ENCODE results near the gene KCNJ4.
A peak's percentile ranks its signal among the peaks of the same experiment; 100 is the strongest.

KCNJ4 gene

DNA sequence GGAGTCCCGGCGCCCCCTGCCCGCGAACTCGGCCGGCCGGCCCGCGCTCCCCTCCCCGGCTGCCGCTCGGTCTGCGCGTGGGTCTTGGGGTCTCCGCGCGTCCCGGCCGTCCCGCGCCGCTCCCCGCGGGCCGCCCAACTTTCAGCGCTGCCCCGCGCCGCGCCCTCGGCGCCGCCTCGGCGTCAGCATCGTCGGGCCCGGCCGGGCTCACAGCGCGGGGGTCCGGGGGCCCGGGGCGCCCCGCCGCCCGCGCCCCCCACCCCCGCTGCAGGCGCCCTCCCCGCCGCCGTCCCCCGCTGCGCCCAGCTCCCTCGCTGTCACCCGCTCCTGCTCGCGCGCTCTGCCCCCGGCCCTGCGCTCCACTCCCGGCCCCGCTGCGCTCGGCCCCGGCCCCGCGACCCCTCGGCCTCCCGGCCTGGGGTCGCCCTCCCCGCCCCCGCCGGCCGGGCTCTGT, at the start of gene KCNJ4:
Gene KCNJ4 (minus strand): TSS at position 124 of the 454 bp plus-strand sequence. CDS start 27,067 bp downstream, outside the sequence.
- DNase-seq (ENCODE audit: low read depth) = no peak

DNA sequence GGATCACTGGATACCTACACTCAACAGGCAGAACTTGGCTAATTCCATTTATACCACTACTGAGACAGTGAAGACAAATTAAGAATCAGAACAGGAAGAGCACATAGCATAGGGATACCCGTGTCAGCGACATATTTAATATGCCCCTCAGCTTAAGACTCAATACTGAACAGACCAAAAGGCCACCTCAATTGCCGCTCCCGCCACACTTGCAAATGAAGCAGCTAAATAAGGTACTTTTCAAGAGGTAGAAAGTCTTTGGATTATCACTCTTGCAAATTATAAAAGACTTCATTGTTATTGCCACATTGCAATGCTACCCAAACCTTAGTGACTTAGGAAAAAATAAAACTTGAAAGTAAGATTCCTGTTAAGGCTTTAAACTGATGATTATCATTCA, 48.0 kb upstream of the KCNJ4 start:
- no peak for DNase-seq (ENCODE audit: low read depth)

DNA sequence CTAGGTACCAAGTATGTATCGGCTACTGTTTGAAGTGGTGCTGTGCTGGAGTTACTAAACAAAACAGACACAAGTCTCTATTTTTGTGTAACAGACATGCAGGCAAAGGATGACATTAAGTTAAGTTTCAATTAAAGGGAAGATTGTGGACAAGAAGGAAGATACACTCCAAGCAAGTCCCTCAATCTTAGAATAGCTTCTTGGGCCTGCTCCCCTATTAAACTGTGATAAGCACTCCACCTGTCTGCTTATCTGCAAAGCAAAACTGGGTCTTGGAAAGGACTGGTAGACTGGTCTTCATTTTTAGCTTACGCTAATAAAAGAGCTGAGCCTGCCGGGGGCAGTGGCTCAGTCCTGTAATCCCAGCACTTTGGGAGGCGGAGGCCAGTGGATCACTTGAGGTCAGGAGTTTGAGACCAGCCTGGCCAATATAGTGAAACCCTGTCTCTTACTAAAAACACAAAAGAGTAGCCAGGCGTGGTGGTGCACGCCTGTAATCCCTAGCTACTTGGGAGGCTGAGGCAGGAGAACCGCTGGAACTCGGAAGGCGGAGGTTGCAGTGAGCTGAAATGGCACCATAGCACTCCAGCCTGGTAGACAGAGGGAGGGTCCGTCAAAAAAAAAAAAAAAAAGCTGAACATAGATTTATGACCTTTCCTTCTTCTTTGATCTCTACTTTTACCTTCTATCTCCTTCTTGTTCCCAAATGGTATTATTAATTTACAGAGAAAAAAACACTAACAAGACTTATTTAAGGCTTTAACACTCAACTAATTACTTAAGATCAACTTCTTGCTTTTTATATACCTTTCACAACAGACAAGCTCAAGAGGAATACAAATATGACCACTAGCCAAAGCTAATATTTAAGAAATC, 47.0 kb upstream of the KCNJ4 start:
- DNase-seq (ENCODE audit: low read depth) = no peak

DNA sequence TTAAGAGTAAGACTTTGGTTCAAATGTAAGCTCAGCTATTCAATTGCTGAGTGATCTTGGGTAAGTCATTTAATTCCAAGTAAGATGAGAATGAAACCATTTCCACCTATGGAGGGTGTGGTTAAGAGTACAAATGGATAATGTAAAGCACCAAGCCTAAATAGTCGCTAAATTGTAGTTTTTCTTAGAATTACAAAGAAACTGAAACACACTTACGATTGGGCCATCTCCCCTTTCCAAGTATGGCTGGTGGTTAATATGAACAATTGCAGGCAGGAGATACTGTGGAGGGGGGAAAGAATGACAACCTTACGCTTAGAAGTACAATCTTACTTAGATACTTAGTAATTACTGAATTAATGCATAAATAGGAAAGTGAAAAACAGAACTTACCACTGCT, 42.9 kb upstream of the KCNJ4 start:
- no peak for DNase-seq (ENCODE audit: low read depth)

DNA sequence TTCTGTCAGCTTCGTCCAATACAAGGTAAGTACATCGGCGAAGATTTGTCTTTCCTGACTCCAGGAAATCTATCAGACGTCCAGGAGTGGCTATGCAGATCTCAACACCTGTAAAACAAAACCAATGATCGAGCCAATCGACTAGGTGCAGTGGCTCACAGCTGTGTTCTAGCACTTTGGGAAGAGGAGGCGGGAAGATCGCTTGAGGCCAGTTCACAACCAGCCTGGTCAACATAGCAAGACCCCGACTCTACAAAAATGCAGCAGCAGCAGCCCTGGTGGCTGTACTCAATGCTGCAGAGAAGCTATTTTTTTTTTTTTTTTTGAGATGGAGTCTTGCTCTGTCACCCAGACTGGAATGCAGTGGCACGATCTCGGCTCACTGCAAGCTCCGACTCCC, 39.9 kb upstream of the KCNJ4 start:
- no peak for DNase-seq (ENCODE audit: low read depth)

DNA sequence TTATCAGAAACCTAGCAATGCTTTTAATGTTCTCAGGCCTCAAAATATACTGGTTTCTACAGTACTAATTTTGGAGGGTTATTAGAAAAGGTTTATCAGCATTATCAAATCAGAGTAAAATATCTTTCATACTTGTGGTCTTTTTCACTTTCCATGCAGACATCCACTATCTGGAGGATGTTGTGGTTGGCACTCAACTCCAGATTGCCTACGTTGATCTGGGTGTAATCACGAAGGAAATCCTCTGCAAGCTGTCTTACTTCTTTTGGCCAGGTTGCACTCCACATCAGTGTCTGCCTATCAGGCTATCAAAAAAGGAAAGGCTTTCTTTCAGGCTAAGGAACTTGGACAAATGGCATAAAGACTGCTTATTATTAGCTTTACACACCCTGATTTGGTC, 39.5 kb upstream of the KCNJ4 start:
- peak; percentile 85 for DNase-seq (ENCODE audit: low read depth)

DNA sequence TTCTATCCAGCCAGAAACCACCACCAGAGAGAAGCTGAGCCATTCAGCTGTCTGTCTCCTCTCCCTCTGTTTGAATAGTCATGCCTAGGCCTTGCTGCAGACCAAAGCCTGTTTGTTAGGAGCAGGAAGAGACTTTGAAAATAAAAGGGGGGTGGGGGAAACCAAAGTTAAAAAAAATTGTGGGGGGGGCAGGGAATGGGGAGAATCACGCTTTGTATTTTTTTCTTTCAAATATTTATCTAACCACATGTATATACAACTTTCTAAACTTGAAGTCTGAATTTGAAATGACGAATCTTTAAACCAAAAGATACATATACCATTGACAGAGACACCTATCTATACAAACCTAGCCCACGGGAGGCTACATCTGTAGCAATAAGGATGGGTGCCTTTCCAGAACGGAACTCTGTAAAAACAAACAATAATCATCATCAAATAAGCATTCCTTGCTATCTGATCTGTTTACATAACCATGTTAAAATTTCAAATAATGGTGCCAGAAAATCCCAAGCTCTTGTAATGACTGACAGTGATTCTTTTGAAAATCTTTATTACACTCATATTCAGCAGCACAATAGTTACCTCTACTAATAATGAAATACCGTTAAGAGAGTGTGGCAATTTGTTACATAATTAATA, 36.8 kb upstream of the KCNJ4 start:
- peak; percentile 35 for DNase-seq (ENCODE audit: low read depth)

DNA sequence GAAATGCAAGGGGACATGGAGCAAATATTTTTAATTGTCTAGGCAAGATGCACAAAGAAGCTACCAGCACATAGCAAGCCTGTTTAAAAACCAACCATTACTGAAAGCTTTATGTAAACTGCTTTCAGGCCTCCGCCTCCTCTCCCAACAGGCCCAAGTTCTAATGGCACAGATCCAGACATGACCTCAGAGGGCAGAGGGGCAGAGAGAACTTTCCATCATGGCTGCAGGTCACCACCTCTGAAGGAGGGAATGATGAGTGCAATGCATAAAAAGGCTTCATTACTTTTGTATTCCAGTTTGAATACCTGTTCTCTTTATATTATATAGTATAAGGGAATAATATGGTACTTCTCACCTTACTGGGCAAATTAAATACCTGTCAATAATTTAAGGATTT, 35.9 kb upstream of the KCNJ4 start:
- DNase-seq (ENCODE audit: low read depth) = peak; percentile 87

DNA sequence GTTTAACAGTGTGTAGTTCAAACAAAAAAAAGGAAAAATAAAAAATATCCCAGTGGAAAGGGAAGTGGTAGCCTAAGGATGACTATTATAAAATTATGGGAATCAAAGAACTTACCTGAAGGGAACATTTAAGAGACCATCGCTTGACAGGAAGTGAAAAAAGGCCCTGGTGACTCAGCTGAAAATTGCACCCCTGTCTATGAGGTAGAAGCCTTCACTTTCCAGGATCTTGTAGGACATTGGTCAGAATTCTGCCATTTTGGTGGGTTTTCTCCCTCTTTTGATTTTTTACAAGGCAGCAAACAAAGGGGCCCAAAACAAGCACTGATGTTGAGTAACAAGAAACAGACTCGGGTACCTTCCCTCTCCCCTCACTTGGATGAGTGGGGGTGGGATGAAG, 35.5 kb upstream of the KCNJ4 start:
- DNase-seq (ENCODE audit: low read depth) = no peak

DNA sequence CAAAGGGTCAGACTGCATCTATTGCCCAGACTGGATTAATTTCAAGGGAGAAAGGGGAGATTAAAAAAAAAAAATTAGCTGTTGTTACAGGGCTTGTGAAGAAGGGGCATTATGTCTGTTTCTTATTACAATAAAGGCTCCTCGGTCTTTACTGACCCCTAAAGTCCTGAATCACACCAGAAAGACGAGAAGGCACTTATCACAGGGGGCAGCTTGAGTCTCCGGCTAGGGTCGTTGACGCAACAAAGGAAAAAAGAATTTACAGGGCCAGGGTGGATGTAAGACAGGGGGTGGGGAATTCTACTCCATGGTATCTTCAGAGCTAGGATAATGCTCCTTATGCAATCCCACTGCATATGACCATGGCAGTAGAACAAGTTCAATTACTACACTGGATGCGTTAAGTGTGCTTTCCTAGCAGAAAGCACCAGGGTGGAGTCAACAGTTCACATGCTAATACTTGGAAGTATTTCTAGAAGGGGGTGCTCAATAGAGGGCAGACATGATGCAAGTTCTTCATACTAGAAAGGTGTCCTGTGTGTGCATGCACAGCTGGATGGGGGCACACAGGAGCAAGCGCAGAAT, 34.7 kb upstream of the KCNJ4 start:
- no peak for DNase-seq (ENCODE audit: low read depth)

DNA sequence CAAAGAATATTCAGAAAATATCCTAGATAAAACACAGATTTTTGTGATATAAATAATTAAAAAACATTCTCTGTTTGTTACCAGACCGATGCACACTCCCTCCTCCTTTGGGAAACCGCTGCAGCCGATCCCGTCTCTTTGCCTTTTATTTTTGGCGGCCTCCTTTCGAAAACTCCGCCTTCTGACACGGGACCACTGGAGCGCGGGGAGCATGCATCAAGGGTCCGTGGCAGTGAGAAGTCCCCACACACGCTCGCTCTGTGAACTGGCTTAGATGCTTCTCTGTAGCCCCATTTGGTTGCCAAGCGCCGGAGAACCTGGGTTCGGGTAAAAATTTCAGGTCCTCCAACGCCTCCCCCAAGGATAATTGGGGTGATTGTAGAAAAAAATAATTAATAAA, 34.1 kb upstream of the KCNJ4 start:
- DNase-seq (ENCODE audit: low read depth) = no peak

DNA sequence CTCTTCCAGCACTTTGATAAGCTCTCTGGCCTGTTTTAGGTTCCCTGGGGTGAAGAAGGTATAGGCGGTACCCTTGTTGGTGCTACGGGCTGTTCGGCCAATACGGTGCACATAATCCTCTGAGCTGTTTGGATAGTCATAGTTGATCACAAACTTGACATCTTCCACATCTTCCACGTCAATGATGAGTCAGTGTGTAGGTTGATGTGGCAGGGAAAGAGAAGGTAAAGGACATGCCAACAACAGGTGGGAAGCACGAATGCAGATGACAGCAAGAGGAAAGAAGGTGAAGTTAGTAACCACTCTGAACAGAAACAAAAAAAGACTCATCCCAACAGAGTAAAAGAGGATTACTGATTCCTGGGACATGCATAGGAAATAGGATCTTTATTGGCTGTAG, 32.9 kb upstream of the KCNJ4 start:
- DNase-seq (ENCODE audit: low read depth) = no peak

DNA sequence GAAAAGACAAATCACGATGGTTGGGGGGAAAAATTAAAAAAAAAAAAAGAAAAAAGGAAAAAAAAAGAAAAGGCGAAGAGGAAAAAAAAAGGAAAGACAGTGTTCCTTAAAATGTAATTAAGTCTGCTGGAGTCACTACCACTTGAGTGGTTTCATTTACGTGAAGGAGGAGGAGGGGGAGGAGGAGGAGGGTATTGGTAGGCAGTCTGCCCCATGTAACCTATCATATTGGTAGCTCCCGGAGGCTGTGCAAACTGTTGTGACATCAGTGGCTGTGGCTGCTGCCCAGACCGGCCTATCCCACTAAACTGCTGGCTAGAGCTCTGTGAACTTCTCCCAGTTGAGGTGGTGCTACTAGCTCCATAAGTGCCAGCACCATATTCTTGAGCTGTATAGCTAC, 30.8 kb upstream of the KCNJ4 start:
- no peak for DNase-seq (ENCODE audit: low read depth)

DNA sequence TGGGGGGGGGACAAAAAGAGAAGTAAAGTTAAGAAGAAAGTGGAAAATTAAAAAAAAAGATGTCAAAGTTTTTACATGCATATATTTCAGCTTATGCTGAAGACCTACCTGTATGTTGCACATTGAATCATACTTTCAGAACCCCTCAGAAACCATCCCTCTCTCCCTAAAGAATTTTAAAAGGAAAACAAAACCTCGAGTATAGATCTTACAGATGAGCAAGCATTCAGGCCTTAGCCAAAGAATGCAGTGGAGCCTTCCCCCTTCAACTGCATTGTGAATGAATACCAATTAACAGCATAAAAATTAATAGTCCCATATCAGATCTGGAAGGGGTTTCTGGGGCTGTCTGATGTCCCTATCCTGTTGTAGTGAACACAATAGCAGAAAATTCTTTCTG, 29.2 kb upstream of the KCNJ4 start:
- DNase-seq (ENCODE audit: low read depth) = no peak

DNA sequence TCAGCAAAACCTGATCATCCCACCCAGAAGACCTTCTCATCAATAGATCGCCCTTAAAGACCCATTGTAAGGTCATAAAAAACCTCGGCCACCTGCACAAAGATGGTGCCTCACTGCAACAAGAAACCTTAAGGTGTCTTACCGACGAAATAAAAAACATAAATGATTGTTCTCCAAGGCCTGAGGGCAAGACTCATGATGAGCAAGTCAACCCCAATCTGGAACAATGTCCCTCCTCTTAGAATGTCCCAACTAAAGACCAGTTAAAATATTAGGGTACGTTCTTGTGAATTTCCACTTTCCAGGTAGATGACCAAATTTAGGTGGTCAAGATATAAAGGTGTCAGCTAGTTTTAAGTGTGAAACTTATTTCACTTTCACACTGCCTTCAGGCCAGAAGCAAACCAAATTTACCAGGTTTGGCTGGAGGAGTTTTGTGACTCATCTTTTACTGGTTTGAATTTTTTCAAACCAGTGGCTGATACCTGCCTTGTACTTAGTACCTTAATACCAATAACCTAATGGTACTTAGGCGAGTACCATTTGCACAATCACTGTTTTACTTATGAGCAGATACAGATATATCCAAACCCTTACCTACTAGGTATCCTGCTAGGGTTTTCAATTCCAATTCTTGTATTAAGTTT, 27.8 kb upstream of the KCNJ4 start:
- no peak for DNase-seq (ENCODE audit: low read depth)

DNA sequence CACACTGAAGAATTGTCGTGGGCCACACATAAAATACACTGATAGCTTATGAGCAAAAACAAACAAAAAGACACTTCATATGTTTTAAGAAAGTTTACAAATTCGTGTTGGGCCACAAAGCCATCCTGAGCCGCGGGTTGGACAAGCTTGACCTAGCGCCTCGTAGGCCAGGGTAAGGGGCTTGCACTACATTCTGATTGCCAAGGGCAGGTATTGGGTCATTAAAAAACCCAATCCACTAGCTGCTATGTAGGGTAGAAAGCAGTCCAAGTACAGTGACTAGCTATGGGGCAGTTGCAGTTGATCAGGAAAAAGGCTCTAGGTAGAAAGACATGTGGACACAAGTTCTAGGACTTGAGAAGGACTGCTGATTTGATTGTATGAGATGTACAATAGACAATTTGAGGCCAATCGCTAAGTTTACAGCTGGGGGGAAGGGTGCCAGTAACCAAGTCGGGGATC, 26.9 kb upstream of the KCNJ4 start:
- no peak for DNase-seq (ENCODE audit: low read depth)

DNA sequence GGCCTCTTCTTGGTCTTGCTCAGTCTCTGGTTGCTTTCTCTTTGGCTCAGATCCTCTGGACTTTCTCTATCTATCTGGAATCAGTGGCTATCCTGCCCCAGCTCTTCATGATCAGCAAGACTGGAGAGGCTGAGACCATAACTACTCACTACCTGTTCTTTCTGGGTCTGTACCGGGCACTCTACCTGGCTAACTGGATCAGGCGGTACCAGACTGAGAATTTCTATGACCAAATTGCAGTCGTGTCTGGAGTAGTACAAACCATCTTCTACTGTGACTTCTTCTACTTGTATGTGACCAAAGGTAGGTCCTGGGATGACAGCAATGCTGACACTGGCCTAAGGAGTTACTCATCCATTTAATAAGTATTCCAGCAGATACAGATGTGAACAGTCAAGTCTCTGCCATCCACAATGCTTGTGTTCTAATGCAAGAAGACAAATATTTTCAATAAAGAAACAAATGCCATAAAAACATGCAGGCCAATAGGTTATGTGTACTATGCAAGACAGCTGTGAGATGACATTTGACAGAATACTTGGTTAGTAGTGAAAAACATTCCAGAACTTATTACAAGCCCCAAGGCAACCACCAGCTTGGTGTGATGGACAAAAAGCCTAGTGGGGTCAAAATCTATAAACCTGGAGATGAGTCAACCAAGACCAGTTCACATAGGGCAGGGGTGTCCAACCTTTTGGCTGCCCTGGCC, 26.3 kb upstream of the KCNJ4 start:
- no peak for DNase-seq (ENCODE audit: low read depth)

DNA sequence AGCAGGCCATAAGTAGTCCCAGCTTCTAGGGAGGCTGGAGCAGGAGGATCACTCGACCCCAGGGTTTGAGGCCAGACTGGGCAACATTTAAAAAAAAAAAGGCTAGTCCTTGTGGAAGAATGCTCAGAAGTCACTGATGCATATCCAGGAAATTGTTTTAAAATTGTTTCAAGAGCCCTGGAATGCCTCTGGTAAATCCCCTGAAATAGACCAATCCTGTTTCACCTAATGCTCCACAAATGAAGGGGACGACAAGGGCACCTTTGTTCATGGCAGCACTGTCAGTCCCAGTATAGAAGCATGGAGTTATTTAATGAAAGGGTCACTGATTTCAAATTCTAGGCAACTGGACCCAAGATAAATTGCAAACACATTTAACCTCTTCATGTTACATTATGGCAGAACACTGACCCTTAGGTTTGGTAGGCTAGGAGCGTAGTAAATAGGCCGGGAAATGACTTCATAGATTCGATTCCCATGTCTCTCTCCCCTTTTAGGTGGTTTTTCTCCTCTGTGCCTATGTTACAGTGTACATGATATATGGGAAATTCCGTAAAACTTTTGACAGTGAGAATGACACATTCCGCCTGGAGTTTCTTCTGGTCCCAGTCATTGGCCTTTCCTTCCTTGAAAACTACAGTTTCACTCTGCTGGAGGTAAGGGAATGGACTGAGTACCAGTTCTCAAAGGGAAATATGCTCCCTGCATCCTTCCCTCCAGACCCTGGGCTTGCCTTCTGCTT, 24.3 kb upstream of the KCNJ4 start:
- no peak for DNase-seq (ENCODE audit: low read depth)

DNA sequence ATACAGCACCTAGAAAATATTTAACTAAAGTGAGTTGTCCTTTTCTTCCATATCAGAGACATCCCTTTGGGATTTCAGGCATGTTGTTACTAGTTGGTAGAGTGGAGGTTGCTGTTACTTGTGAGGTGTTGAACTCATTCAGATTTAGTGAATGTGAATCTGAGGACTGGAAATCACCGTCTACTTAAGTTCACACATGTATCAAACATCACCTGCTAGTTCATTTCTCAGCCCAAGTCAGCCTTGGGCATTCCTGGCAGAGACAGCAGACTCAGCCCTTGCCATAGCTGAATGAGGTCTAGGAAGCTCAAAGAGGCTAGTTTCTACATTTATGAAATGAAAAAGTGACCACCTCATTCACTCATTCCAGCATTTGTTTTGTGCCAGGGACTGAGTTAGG, 22.6 kb upstream of the KCNJ4 start:
- DNase-seq (ENCODE audit: low read depth) = no peak

DNA sequence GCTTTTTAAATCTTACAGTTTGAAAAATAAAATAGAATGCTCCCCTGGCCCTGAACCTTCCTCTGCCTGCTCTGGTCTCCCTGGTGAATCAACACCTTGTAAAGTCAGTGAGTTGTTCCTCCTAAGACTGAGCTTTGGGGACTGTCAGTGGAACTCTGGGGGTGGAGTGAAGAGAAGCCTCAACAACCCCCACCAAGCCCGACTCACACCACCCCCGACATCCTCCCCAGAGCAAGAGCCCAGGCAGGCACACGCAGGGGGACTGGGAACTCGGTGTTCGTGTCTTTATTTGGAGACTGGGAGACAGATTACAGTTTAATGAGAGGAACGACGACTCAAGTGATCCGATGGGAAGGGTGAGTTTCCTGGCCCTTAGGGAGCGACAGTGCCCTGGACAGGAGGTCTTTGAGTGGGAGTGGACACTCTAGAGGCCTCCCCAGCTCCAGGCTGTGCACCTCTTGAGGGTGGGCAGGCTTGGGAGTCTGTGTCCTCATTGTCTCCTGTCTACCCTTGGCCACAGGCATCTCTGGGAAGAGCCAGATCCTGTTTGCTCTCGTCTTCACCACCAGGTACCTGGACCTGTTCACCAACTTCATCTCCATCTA, 19.1 kb upstream of the KCNJ4 start:
- DNase-seq (ENCODE audit: low read depth) = no peak

DNA sequence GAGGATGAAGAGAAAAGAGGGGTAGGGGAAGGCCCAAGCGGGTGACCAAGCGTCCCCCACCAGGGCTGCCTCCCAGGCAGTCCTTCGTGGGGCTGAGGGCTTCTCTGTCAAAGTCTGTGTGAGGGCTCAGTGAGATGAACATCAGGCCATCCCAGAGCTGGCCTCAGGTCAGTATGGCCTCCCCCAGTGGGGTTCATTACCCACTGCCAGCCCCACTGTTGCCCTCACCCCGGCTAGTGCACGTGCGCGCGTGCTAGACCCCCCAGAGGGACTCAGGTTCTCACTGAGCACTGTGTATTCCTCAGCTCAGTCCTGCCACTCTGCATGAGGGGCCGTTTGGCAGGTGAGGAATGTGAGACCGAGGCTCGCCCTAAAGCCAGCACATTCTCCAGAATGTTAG, 16.2 kb upstream of the KCNJ4 start:
- no peak for DNase-seq (ENCODE audit: low read depth)
